Neutrophil (primary cell): ENCODE data around the gene FKBP7.

Experiments
- H3K27ac ChIP-seq: fragments of 200-600 bp; sonication (generic); 2 replicates; pipeline ENCODE4 v1.5.1; 2016; ENCODE audit warnings: mild to moderate bottlenecking, moderate library complexity
- H3K27me3 ChIP-seq: fragments of 200-600 bp; sonication (generic); 2 replicates; pipeline ENCODE4 v1.6.0; 2016; ENCODE audit warnings: mild to moderate bottlenecking
- H3K36me3 ChIP-seq: fragments of 200-600 bp; sonication (generic); 2 replicates; pipeline ENCODE4 v1.5.1; 2017
- H3K4me1 ChIP-seq, 2 experiments: fragments of 200-600 bp in 1 of 2; sonication (generic) in 1 of 2; 1 replicate in 1 of 2; 2 replicates in 1 of 2; pipeline versions ENCODE4 v1.5.1 to v1.6.1; 2013 to 2016; ENCODE audit warnings: low read depth in 1 of 2, low read length in 1 of 2, mild to moderate bottlenecking in 1 of 2, moderate library complexity in 1 of 2; ENCODE audit not compliant: control insufficient read depth in 1 of 2, insufficient read depth in 1 of 2
- H3K4me3 ChIP-seq, 2 experiments: fragments of 200-600 bp in 1 of 2; sonication (generic) in 1 of 2; 1 replicate in 1 of 2; 2 replicates in 1 of 2; pipeline ENCODE4 v1.5.1; 2013 to 2016; ENCODE audit warnings: low read depth in 1 of 2, low read length in 1 of 2, mild to moderate bottlenecking in 1 of 2, moderate library complexity in 1 of 2
- H3K9me3 ChIP-seq: fragments of 200-600 bp; sonication (generic); 2 replicates; pipeline ENCODE4 v1.5.1; 2016
- TF ChIP-seq, protein P1 (sequence below): fragments of 200-600 bp; sonication (generic); IDR thresholded peaks from 2 replicates; pipeline ENCODE4 v1.5.1; 2016; ENCODE audit warnings: antibody characterized with exemption

FKBP7 gene

DNA sequence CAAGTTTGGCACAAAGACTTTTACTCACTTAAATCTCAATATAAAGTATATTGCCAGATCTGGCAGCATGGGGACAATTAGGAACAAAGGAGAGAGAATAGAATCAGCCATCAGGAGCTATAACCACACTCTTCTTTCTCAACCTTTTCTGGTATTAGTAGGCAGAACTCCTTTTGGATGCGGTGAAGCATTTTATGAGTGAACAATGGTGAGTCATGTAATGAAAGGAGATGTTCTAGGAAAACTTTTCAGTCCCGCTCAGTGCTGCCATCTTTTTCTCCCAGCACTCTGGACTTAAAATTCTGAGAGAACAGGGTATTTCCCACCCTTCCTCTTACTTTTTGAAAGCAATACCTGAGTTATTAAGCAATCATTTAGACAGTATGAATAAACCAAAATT is 34.1 kb upstream of the FKBP7 start:
- no peak overlapping the region for H3K4me3 ChIP-seq
- TF ChIP-seq, protein P1, sequence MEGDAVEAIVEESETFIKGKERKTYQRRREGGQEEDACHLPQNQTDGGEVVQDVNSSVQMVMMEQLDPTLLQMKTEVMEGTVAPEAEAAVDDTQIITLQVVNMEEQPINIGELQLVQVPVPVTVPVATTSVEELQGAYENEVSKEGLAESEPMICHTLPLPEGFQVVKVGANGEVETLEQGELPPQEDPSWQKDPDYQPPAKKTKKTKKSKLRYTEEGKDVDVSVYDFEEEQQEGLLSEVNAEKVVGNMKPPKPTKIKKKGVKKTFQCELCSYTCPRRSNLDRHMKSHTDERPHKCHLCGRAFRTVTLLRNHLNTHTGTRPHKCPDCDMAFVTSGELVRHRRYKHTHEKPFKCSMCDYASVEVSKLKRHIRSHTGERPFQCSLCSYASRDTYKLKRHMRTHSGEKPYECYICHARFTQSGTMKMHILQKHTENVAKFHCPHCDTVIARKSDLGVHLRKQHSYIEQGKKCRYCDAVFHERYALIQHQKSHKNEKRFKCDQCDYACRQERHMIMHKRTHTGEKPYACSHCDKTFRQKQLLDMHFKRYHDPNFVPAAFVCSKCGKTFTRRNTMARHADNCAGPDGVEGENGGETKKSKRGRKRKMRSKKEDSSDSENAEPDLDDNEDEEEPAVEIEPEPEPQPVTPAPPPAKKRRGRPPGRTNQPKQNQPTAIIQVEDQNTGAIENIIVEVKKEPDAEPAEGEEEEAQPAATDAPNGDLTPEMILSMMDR: no peak
- H3K27ac ChIP-seq: no peak overlapping the region

DNA sequence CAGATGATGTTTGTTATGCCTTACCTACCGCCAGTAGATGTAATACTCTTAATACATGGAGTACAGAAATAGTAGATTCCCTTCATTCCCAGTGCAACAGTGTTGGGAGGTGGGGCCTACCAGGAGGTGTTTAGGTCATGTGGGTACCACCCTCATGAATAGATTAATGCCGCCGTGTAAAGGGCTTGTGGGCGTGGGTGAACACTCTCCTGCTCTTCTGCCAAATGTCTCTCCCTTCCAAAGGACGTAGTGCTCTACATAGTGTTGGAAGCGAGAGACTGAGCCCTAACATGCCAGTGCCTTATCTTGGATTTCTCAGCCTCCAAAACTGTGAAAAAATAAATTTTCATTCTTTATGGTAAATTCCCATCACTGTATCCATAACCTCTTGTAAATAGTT is 32.0 kb upstream of the FKBP7 start:
- no peak overlapping the region for H3K4me3 ChIP-seq
- H3K4me1 ChIP-seq: peaks cover 14 to 20% of the 10 kb centered on the region in 2 experiments
- peaks cover 7% of the 10 kb centered on the region for H3K36me3 ChIP-seq
- no peaks in the 10 kb centered on the region for H3K27me3 ChIP-seq
- TF ChIP-seq, protein P1: no peak
- no peak overlapping the region for H3K27ac ChIP-seq
- no peaks in the 10 kb centered on the region for H3K9me3 ChIP-seq

More for the DNA sequence above, 34.1 kb upstream of the FKBP7 start:
- Histone ChIP-seq H3K36me3 (peaks cover 7% of the 10 kb centered on the region), H3K4me1 (peaks cover 8 to 14% of the 10 kb centered on the region in 2 experiments), H3K9me3 (no peaks in the 10 kb centered on the region), H3K27me3 (no peaks in the 10 kb centered on the region)

DNA sequence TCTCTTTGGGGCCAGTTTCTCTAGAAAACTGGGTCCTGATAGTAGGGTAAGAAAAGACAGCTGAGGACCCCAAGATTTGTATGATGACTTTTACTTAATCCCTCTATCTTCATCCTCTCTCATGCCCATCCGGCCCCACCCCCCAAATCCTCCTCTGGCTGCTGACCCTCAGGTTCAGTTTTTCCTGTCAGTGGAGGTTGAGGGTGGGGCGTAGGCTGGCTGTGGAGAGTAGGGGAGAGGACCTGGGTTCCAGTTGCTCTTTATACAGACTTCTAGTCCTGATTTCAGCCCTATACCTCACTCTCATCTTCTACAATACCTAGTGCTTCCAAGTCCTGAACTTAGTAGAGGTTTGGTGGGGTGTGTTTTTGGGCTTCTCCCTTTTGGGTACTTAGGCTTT is 30.2 kb upstream of the FKBP7 start:
- Histone ChIP-seq H3K4me3 (no peak overlapping the region), H3K27ac (peak overlapping the region; percentile 43), H3K36me3 (peaks cover 24% of the 10 kb centered on the region), H3K27me3 (no peaks in the 10 kb centered on the region), H3K4me1 (peaks cover 14 to 20% of the 10 kb centered on the region in 2 experiments), H3K9me3 (no peaks in the 10 kb centered on the region)
- TF ChIP-seq, protein P1: no peak

DNA sequence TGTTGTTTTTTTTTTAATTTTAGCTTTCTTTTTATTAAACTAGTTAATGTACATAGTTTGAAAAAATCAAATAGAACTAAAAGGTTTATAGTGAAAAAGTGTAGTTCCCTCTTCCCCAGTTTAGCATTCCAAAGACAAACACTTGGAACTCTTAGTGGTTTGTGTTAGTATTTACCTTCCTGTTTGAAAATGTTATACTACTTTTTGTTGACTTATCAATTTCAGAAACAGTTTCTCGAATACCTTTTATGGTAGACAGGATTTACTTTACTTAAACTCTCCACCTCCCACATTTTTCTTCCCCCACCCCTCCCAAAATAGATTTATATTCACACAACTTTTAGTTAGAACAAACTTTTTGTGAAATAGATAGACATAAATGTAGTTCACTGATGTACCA is 28.5 kb upstream of the FKBP7 start:
- H3K9me3 ChIP-seq: no peaks in the 10 kb centered on the region
- peaks cover 40% of the 10 kb centered on the region for H3K36me3 ChIP-seq
- TF ChIP-seq, protein P1: no peak
- H3K27ac ChIP-seq: no peak overlapping the region
- peaks cover 14 to 20% of the 10 kb centered on the region in 2 experiments for H3K4me1 ChIP-seq
- no peak overlapping the region for H3K4me3 ChIP-seq
- no peaks in the 10 kb centered on the region for H3K27me3 ChIP-seq

DNA sequence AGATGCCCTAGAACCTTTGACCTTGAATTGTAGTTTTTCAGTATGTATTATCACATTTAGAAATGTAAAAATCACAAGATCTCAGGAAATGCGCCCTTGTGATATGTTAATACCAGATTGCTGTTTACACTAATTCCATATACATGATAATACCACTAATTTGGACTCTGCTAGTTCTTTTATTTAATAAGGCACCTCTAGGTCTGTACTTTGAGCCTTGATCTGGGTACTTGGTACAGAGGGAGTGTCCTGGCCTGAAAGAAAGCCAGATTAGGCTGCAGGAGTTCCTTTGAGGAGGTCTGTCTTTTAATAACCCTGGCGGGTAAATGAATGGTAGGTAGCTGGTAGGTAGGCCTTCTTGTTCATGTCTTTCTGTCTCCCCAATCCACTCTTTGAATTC is 28.1 kb upstream of the FKBP7 start:
- Histone ChIP-seq H3K36me3 (peaks cover 40% of the 10 kb centered on the region), H3K27me3 (no peaks in the 10 kb centered on the region), H3K4me1 (peaks cover 14 to 20% of the 10 kb centered on the region in 2 experiments), H3K9me3 (no peaks in the 10 kb centered on the region), H3K4me3 (no peak overlapping the region), H3K27ac (peak overlapping the region; percentile 0)
- TF ChIP-seq, protein P1: no peak

DNA sequence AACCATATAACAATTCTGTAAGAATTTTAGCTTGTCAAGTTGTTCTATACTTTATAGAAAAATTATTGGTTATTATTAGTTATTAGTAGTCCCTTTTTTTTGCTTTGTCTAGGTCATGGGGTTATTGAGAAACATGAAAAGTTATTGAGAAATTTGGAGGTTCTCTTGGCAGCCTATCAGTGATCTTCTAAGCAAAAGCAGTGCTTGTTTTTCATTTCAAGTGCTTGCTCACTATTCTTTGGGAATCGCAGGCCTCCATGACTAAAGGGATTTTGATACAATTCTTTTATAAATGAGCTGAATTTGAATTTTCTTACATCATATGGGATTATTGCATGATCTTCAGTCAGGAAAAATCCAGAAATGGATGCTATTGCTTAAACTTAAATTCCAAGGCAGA is 27.7 kb upstream of the FKBP7 start:
- Histone ChIP-seq H3K4me3 (no peak overlapping the region), H3K9me3 (no peaks in the 10 kb centered on the region), H3K27me3 (no peaks in the 10 kb centered on the region), H3K36me3 (peaks cover 42% of the 10 kb centered on the region), H3K4me1 (peaks cover 14 to 20% of the 10 kb centered on the region in 2 experiments), H3K27ac (peak overlapping the region; percentile 0)
- TF ChIP-seq, protein P1: no peak
